Keratinocyte (primary cell): ENCODE data around the gene CCDC68.

ENCODE experiments used
- CTCF ChIP-seq, 3 experiments: IDR thresholded peaks in 1 of 3; conservative IDR thresholded peaks in 1 of 3; optimal IDR thresholded peaks in 1 of 3; 2 replicates in 2 of 3; 3 replicates in 1 of 3; pipeline versions ENCODE3 to v1.5.1; 2011; ENCODE audit warnings: low read length in 3 of 3, mild to moderate bottlenecking in 3 of 3, moderate library complexity in 2 of 3, control low read depth in 1 of 3, inconsistent platforms in 1 of 3; ENCODE audit not compliant: insufficient read depth in 2 of 3; ENCODE audit errors: extremely low read depth in 1 of 3
- EZH2 ChIP-seq: IDR thresholded peaks from one replicate; pipeline ENCODE4 v1.6.1; 2012; ENCODE audit warnings: inconsistent platforms, mild to moderate bottlenecking, low read length, moderate library complexity

GRCh38 chr18:54909538-54909937, 49.7 kb downstream of the CCDC68 start:
- TF ChIP-seq CTCF (optimal IDR thresholded peaks at IDR 0.05 in 1 of 3, IDR thresholded peaks at IDR 0.05 in 1 of 3, conservative IDR thresholded peaks at IDR 0.05 in 1 of 3; ENCODE audit: extremely low read depth in 1 of 3, insufficient read depth in 2 of 3, low read length in 3 of 3) (no peak), EZH2 (no peak)
